ENCODE measurements around the gene ZBTB12. TPM values are rescaled to one million over a fixed set of nuclear protein-coding genes. Genes with fewer than 3 reads are reported as not detected.
A peak's percentile ranks its signal among the peaks of the same experiment; 100 is the strongest.

The ZBTB12 gene
- total and polyA plus RNA-seq, 2 of the 13 experiments (the other 11 are each of a cell fraction or from before 2014, with no cell fraction given), result 4.8 to 6.0 TPM

DNA sequence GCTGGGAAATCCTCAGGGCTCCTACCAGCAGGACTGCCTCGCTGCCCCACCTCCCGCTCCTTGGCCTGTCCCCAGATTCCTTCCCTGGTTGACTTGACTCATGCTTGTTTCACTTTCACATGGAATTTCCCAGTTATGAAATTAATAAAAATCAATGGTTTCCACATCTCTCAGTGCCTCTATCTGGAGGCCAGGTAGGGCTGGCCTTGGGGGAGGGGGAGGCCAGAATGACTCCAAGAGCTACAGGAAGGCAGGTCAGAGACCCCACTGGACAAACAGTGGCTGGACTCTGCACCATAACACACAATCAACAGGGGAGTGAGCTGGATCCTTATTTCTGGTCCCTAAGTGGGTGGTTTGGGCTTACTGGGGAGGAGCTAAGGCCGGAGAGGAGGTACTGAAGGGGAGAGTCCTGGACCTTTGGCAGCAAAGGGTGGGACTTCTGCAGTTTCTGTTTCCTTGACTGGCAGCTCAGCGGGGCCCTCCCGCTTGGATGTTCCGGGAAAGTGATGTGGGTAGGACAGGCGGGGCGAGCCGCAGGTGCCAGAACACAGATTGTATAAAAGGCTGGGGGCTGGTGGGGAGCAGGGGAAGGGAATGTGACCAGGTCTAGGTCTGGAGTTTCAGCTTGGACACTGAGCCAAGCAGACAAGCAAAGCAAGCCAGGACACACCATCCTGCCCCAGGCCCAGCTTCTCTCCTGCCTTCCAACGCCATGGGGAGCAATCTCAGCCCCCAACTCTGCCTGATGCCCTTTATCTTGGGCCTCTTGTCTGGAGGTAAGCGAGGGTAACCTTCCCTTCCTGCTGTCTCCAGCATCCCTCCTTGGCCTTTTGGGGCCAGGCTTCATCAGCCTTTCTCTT, 43.9 kb upstream of the ZBTB12 start, which contains the start of gene CFB (continued):
- TF ChIP-seq HNRNPLL (IDR thresholded peaks at IDR 0.05; ENCODE audit: low read depth, low read length, poor library complexity, severe bottlenecking) (no peak), GZF1 (CRISPR knock-in tag; IDR thresholded peaks at IDR 0.05) (no peak; the same call in 1 of the 2 replicates), MLLT10 (CRISPR knock-in tag; IDR thresholded peaks at IDR 0.05) (no peak), SALL1 (CRISPR knock-in tag; IDR thresholded peaks at IDR 0.05) (peak; percentile 100), ZFP90 (CRISPR knock-in tag; IDR thresholded peaks at IDR 0.05; ENCODE audit: borderline replicate concordance) (peak; percentile 91), TEAD2 (CRISPR knock-in tag; IDR thresholded peaks at IDR 0.05) (no peak)
- TF ChIP-seq, protein P1, sequence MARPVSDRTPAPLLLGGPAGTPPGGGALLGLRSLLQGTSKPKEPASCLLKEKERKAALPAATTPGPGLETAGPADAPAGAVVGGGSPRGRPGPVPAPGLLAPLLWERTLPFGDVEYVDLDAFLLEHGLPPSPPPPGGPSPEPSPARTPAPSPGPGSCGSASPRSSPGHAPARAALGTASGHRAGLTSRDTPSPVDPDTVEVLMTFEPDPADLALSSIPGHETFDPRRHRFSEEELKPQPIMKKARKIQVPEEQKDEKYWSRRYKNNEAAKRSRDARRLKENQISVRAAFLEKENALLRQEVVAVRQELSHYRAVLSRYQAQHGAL (CRISPR knock-in tag; IDR thresholded peaks at IDR 0.05; ENCODE audit: not compliant biosample characterization), result no peak
- TF ChIP-seq, protein P2, sequence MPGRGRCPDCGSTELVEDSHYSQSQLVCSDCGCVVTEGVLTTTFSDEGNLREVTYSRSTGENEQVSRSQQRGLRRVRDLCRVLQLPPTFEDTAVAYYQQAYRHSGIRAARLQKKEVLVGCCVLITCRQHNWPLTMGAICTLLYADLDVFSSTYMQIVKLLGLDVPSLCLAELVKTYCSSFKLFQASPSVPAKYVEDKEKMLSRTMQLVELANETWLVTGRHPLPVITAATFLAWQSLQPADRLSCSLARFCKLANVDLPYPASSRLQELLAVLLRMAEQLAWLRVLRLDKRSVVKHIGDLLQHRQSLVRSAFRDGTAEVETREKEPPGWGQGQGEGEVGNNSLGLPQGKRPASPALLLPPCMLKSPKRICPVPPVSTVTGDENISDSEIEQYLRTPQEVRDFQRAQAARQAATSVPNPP (CRISPR knock-in tag; IDR thresholded peaks at IDR 0.05), result no peak; the same call in 1 of the 2 replicates
- TF ChIP-seq, protein P3, sequence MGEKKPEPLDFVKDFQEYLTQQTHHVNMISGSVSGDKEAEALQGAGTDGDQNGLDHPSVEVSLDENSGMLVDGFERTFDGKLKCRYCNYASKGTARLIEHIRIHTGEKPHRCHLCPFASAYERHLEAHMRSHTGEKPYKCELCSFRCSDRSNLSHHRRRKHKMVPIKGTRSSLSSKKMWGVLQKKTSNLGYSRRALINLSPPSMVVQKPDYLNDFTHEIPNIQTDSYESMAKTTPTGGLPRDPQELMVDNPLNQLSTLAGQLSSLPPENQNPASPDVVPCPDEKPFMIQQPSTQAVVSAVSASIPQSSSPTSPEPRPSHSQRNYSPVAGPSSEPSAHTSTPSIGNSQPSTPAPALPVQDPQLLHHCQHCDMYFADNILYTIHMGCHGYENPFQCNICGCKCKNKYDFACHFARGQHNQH (CRISPR knock-in tag; IDR thresholded peaks at IDR 0.05), result peak; percentile 87
- TF ChIP-seq, protein P4, sequence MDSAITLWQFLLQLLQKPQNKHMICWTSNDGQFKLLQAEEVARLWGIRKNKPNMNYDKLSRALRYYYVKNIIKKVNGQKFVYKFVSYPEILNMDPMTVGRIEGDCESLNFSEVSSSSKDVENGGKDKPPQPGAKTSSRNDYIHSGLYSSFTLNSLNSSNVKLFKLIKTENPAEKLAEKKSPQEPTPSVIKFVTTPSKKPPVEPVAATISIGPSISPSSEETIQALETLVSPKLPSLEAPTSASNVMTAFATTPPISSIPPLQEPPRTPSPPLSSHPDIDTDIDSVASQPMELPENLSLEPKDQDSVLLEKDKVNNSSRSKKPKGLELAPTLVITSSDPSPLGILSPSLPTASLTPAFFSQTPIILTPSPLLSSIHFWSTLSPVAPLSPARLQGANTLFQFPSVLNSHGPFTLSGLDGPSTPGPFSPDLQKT (CRISPR knock-in tag; IDR thresholded peaks at IDR 0.05; ENCODE audit: borderline replicate concordance), result no peak
- TF ChIP-seq, protein P5, sequence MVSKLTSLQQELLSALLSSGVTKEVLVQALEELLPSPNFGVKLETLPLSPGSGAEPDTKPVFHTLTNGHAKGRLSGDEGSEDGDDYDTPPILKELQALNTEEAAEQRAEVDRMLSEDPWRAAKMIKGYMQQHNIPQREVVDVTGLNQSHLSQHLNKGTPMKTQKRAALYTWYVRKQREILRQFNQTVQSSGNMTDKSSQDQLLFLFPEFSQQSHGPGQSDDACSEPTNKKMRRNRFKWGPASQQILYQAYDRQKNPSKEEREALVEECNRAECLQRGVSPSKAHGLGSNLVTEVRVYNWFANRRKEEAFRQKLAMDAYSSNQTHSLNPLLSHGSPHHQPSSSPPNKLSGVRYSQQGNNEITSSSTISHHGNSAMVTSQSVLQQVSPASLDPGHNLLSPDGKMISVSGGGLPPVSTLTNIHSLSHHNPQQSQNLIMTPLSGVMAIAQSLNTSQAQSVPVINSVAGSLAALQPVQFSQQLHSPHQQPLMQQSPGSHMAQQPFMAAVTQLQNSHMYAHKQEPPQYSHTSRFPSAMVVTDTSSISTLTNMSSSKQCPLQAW (CRISPR knock-in tag; IDR thresholded peaks at IDR 0.05), result peak; percentile 78
- TF ChIP-seq, protein P6, sequence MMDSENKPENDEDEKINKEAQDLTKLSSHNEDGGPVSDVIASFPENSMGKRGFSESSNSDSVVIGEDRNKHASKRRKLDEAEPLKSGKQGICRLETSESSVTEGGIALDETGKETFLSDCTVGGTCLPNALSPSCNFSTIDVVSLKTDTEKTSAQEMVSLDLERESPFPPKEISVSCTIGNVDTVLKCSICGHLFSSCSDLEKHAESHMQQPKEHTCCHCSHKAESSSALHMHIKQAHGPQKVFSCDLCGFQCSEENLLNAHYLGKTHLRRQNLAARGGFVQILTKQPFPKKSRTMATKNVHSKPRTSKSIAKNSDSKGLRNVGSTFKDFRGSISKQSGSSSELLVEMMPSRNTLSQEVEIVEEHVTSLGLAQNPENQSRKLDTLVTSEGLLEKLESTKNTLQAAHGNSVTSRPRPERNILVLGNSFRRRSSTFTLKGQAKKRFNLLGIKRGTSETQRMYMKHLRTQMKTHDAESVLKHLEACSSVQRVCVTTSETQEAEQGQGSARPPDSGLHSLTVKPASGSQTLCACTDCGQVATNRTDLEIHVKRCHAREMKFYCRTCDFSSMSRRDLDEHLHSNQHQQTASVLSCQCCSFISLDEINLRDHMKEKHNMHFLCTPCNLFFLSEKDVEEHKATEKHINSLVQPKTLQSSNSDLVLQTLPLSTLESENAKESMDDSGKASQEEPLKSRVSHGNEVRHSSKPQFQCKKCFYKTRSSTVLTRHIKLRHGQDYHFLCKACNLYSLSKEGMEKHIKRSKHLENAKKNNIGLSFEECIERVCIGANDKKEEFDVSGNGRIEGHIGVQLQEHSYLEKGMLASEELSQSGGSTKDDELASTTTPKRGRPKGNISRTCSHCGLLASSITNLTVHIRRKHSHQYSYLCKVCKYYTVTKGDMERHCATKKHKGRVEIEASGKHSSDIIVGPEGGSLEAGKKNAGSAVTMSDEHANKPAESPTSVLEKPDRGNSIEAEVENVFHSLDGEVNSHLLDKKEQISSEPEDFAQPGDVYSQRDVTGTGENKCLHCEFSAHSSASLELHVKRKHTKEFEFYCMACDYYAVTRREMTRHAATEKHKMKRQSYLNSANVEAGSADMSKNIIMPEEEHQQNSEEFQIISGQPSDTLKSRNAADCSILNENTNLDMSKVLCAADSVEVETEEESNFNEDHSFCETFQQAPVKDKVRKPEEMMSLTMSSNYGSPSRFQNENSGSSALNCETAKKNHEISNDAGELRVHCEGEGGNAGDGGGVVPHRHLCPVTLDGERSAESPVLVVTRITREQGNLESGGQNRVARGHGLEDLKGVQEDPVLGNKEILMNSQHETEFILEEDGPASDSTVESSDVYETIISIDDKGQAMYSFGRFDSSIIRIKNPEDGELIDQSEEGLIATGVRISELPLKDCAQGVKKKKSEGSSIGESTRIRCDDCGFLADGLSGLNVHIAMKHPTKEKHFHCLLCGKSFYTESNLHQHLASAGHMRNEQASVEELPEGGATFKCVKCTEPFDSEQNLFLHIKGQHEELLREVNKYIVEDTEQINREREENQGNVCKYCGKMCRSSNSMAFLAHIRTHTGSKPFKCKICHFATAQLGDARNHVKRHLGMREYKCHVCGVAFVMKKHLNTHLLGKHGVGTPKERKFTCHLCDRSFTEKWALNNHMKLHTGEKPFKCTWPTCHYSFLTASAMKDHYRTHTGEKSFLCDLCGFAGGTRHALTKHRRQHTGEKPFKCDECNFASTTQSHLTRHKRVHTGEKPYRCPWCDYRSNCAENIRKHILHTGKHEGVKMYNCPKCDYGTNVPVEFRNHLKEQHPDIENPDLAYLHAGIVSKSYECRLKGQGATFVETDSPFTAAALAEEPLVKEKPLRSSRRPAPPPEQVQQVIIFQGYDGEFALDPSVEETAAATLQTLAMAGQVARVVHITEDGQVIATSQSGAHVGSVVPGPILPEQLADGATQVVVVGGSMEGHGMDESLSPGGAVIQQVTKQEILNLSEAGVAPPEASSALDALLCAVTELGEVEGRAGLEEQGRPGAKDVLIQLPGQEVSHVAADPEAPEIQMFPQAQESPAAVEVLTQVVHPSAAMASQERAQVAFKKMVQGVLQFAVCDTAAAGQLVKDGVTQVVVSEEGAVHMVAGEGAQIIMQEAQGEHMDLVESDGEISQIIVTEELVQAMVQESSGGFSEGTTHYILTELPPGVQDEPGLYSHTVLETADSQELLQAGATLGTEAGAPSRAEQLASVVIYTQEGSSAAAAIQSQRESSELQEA (CRISPR knock-in tag; IDR thresholded peaks at IDR 0.05; ENCODE audit: not compliant biosample characterization), result no peak

Measured in HepG2 (cell line).